PC-3 (cell line): ENCODE data around the gene AMD1.

Experiments used
- CTCF ChIP-seq: fragments of 300-600 bp; sonication (generic); conservative IDR thresholded peaks from 2 replicates; pipeline ENCODE4 v1.5.1; 2017; ENCODE audit warnings: antibody characterized with exemption, low read depth, mild to moderate bottlenecking, low read length
- EZH2 ChIP-seq: fragments of 300-600 bp; sonication (generic); IDR thresholded peaks from one replicate; pipeline ENCODE4 v1.6.1; 2017; ENCODE audit warnings: antibody characterized with exemption, mild to moderate bottlenecking, low read length; ENCODE audit not compliant: unreplicated experiment
- EZH2phosphoT487 ChIP-seq: fragments of 300-600 bp; sonication (generic); IDR thresholded peaks from 2 replicates; pipeline ENCODE4 v1.6.1; 2018; ENCODE audit warnings: mild to moderate bottlenecking, antibody characterized with exemption, low read length, borderline replicate concordance

- no peak for TF ChIP-seq EZH2
- TF ChIP-seq CTCF, result no peak
- TF ChIP-seq EZH2phosphoT487, result no peak
Measured at GRCh38 chr6:110853754-110854477, 20.7 kb upstream of the AMD1 start.
